Astrocyte of the spinal cord (primary cell): ENCODE data around the gene SARS2.
"Not testable (repeated sequence)": the region's sequence is repeated elsewhere in the genome, so short reads cannot be mapped to it uniquely, and the experiment has no call there.

Experiments used
- DNase-seq: peaks from one replicate; pipeline ENCODE4 v3.0.0; 2011; ENCODE audit warnings: low read depth, low spot score
- H3K4me3 ChIP-seq: 2 replicates; pipeline ENCODE4 v1.5.1; 2011; ENCODE audit warnings: low read depth, mild to moderate bottlenecking, low read length, moderate library complexity
- in situ Hi-C: cut with HindIII; loops from 2 replicates; pipeline ENCODE4 v1.10.0; 2017; ENCODE audit warnings: low sequenced_read_pairs
- TF ChIP-seq, protein P1 (sequence below): IDR thresholded peaks from 2 replicates; pipeline ENCODE4 v1.5.1; 2012; ENCODE audit warnings: low read depth, mild to moderate bottlenecking, low read length, inconsistent platforms

Gene SARS2

GRCh38 chr19:38945562-38946228, 15.1 kb upstream of the SARS2 start:
- DNase-seq = no peak
- H3K4me3 ChIP-seq = no peak overlapping the region
- in situ Hi-C loops = no loop called here
- TF ChIP-seq, protein P1, sequence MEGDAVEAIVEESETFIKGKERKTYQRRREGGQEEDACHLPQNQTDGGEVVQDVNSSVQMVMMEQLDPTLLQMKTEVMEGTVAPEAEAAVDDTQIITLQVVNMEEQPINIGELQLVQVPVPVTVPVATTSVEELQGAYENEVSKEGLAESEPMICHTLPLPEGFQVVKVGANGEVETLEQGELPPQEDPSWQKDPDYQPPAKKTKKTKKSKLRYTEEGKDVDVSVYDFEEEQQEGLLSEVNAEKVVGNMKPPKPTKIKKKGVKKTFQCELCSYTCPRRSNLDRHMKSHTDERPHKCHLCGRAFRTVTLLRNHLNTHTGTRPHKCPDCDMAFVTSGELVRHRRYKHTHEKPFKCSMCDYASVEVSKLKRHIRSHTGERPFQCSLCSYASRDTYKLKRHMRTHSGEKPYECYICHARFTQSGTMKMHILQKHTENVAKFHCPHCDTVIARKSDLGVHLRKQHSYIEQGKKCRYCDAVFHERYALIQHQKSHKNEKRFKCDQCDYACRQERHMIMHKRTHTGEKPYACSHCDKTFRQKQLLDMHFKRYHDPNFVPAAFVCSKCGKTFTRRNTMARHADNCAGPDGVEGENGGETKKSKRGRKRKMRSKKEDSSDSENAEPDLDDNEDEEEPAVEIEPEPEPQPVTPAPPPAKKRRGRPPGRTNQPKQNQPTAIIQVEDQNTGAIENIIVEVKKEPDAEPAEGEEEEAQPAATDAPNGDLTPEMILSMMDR = no peak

DNA sequence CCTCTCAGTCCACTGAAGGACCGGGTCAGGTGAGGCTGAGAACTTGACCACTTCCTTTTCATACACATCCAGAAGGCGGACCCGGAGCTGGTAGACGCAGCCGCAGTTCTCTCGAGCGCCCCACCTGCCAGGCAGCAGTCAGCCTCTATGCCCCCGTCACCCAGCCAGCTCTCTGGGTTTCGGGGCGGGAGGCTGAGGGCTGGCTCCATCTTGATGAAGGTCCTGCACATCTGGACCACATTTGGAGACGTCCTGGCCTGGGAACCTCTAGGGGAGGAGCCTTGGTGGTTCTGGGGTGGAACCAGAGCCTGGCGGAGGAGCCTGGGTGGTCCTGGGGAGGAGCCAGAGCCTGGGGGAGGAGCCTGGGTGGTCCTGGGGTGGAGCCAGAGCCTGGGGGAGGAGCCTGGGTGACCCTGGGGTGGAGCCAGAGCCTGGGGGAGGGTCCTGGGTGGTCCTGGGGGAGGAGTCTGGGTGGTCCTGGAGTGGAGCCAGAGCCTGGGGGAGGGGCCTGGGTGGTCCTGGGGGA, 14.5 kb upstream of the SARS2 start:
- in situ Hi-C loops = no loop called here
- TF ChIP-seq, protein P1 = no peak
- DNase-seq = no peak
- no peak overlapping the region for H3K4me3 ChIP-seq

DNA sequence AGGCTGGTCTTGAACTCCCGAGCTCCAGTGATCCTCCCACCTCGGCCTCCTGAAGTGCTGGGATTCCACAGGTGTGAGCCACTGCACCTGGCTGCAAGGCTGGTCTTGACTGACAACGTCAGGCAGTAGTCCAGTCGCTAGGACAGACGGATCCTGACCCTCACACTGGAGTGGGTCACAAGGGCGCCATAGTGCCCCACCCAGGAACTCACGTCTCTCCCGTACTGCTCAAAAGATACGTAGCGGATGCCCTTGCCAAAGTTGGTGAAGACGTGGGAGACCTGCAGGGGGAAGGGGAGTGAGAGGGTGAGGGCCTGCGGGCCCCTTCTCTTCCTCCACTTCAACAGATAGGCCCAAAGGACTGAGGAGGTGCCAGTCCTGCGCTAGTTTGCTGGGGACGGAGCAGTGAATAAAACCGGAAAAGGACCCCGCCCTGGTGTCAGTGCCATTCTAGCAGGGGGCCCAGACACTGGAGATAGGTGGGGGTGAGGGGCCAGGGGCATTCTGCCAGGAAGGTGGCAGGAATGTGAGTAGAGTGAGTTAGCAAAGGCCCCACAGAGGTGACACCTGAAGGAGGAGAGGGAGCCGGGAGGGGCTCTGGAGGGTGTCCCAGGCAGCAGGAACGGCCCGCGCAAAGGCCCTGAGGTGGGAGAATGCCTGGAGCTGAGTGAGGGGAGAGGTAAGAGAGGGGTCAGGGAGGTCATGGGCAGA, 12.1 kb upstream of the SARS2 start:
- in situ Hi-C loops = no loop called here
- no peak for DNase-seq
- TF ChIP-seq, protein P1 = no peak
- no peak overlapping the region for H3K4me3 ChIP-seq

DNA sequence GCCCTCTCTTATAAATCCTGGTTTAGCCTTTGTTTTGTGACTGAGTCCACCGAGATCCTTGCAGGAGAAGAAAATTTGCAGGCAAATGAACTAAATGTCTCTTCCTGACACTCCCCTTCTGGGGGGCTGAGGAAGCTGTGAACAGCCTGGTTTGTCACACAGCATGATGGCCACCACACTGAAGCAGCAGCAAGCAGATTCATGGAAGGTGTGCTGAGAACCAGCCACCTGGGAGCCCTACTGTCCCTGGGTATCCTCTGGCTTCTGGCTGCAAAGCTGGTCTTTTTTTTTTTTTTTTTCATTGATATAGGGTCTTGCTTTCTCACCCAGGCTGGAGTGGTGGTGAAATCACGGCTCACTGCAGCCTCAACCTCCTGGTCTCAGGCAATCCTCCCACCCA, 11.4 kb upstream of the SARS2 start:
- no peak overlapping the region for H3K4me3 ChIP-seq
- in situ Hi-C loops = no loop called here
- TF ChIP-seq, protein P1 = no peak
- DNase-seq = no peak

DNA sequence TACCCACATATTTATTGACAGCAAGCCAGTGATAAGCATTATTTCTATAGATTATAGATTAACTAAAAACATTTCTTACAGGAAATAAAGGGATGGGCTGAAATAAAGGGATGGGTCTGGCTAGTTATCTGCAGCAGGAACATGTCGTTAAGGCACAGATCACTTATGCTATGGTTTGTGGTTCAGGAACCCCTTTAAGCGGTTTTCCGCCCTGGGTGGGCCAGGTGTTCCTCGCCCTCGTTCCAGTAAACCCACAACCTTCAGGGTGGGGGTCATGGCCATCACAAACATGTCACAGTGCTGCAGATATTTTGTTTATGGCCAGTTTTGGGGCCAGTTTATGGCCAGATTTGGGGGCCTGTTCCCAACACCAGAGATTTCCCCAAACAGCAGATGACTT, 10.9 kb upstream of the SARS2 start:
- DNase-seq, H3K4me3 ChIP-seq, in situ Hi-C loops: not testable (repeated sequence)

GRCh38 chr19:38939957-38940356, 9.4 kb upstream of the SARS2 start:
- TF ChIP-seq, protein P1 = no peak
- H3K4me3 ChIP-seq = no peak overlapping the region
- in situ Hi-C loops = no loop called here
- no peak for DNase-seq

DNA sequence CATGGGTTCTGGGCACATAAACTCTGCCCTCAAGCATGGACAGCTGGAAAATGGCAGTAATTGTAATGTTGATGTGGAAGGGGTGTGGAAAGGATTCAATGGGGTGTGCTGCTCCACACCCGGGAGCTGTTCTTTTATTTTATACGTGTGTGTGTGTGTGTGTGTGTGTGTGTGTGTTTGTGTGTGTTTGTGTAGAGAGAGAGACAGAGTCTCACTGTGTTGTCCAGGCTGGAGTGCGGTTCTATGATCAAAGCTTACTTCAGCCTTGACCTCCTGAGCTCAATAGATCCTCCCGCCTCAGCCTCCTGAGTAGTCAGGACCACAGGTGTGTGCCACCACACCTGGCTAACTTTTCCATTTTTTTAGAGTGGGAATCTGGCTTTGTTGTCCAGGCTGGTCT, 3.0 kb upstream of the SARS2 start:
- DNase-seq = no peak
- in situ Hi-C loops = no loop called here
- no peak overlapping the region for H3K4me3 ChIP-seq
- TF ChIP-seq, protein P1 = no peak
